HG03159 (cell line): ENCODE measurements around the gene CD40LG.

Experiments
- ATAC-seq: cut with Tn5 transposase; IDR thresholded peaks from one replicate; pipeline ENCODE4 v1.9.1; 2021; ENCODE audit warnings: mild to moderate bottlenecking, moderate library complexity; ENCODE audit not compliant: unreplicated experiment

The CD40LG gene

GRCh38 chrX:136646602-136647239 lies 1.2 kb upstream of the CD40LG start:
- no peak for ATAC-seq

DNA sequence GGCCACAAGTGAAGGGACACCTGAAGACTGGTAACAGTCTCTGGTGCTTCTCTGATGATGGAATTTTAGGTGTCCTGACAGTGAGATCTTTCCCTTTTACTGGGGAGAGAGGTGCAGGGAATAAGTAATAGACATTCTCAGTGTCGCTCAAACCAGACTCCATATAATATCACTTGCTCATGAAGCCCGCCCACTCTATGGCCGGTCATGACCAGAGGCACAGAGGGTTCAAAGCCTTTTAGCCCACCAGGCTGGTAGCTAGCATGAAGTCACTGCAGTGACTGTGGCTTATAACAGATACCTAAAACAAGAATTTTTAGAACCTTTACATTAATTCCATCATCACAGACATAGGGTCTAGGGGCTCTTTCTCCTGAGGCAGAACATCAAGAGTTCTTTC lies 2.9 kb downstream of the CD40LG start:
- no peak for ATAC-seq

DNA sequence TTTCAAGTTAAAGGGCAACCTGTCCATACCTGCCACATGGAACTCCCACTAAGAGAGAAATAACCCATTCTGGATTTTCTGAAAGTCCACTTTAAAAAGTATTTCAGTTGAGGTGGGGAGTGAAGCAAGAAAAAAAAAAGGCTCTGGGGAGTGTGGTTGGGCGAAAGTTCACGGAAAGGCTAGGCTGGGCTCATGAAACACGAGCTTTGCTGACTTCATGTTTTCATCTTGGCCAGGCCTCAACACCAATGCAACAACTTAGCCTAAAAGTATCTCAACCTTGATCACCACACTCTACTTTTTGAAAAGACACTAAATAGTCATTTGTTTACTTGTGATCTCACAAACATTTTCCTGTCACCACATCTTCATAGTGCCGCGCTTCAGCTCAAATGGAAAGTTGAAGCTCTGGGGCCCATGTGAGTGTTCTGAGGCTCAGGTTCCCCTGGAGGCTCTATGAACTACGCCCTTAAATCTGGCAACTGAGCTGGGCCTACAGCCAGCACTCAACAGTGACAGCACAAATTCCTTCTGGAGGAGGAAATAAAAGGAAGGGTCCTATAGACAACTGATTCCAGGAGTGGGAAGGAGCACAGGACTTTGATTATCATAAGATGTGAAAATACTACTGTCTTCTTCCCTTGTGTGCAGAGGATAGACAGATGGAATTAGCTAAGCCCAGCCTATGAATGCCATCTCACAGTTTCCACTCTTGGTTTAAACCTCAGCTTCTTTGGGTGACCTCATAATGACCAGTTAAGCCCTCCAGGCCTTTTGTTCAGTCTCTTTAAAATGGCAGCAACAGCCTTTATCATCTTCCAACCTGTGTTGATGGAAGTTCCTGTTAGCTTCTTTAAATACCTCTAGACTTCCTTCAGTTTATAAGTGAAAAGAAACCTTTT lies 5.1 kb downstream of the CD40LG start:
- ATAC-seq: no peak

DNA sequence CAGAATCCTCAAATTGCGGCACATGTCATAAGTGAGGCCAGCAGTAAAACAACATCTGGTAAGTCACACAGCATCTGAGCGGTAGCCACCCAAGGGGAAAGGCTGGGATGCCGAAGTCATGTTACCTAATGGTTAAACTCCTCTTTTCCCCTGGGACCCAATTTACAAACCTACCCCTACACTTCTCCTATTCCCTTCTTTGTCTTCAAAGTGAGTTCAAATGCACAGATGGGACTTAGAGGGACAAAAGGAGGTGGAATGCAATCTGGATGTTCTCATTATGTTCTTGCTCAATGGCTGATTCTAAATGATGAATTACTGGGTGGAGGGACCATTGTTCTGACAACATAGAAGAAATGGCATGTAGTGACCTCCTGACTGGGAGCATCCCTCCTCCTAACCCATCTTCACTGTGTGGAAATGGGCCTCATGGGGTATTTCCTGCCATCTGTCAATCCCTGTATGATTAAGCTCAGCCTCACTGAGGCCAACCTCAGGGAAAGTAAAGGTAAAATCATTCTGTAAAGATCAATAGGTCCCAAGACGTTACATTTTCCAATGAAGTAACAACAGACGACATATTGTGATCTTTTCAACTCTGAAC lies 8.5 kb downstream of the CD40LG start:
- no peak for ATAC-seq

GRCh38 chrX:136658151-136658550 lies 10.2 kb downstream of the CD40LG start:
- no peak for ATAC-seq

GRCh38 chrX:136659174-136659573 lies 11.2 kb downstream of the CD40LG start:
- no peak for ATAC-seq

GRCh38 chrX:136660896-136661295 lies 12.9 kb downstream of the CD40LG start:
- ATAC-seq: no peak

DNA sequence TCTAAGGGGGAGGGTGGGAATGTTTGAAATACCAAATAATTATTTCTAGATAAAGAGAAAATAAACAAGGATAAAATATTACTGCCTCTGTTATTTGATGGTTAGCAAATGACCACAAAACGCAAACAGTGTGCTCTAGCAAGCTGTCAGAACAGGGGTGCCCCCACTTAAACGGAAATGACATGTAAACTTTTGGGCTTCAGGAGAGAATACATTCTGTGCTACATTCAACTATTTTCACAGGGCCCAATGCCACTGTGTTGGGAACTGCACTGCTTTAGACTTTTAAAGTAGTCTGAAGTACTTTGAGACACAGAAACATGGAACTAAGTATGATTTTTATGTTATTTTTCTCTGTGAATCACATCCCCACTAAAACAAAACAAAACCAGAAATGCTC lies 14.1 kb downstream of the CD40LG start:
- no peak for ATAC-seq

DNA sequence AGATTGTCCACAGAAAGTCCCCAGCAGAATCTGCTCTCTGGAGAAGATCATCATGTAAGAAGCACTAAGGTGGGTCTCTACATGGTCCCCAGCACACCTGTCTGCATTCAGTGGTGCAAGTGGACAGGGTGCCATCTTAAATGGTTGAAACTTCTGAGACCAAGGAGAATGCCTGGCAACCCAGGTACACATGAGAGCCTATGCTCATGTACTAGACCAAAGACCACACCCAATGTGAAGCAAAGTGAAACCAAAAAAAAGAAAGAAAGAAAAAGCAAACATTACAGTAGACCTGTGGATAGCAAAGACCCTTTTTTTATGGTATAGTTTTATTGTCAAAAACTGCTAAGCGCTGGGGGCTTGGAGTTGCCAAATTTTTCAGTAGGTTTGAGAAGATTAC lies 15.0 kb downstream of the CD40LG start:
- no peak for ATAC-seq

- peak; percentile 77 for ATAC-seq
These were observed 17.4 kb downstream of the CD40LG start for GRCh38 chrX:136665258-136665900.

DNA sequence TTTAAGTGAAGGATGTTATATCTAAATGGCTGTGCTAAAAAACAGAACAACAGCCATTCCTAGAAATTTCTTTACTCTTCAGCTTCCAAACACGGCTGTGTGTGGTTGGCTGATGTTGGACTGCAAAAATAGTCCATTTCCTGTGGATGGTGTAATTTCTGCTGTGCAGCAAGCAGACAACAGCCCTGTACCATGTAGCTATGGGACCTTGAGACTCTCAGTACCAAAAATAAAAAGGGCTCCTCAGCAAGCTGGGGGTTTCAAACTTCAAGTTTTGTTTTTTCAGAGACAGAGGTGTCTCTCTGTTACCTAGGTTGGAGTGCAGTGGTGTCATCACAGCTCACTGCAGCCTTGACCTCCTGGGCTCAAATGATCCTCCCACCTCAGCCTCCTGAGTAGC lies 18.1 kb downstream of the CD40LG start:
- no peak for ATAC-seq

DNA sequence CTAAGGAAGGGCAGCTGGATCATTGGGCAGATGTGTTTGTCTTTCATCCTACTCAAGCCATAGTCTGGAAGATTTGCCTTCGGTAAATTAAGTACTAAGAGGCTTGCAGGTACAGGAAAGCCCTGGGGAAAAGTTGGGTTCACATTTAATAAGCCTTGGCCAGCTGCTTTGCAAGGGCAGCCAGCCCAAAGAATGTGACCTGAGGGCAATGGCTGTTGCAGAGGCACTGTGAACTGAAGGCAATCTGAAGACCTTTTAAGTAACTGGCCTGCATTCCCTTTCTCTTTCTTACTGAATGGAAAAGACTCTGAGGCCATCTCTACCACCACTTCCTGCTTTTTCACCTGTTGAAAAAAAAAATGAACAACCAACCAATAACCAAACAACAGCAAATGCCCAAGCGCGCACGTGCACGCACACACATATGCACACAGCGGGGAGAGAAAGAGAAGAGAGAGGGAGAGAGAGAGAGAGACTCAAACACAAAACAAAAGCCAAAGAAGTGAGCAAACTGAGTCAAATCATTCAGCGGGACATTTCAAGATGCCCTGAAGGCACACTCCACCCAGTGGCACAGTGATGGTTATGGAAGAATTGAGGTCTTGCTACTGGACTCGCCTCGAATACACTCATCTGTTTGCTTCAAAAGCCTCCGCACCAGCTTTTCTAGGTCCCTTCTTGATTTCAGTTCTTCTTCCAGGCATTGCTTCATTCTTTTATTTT lies 19.6 kb downstream of the CD40LG start:
- no peak for ATAC-seq

DNA sequence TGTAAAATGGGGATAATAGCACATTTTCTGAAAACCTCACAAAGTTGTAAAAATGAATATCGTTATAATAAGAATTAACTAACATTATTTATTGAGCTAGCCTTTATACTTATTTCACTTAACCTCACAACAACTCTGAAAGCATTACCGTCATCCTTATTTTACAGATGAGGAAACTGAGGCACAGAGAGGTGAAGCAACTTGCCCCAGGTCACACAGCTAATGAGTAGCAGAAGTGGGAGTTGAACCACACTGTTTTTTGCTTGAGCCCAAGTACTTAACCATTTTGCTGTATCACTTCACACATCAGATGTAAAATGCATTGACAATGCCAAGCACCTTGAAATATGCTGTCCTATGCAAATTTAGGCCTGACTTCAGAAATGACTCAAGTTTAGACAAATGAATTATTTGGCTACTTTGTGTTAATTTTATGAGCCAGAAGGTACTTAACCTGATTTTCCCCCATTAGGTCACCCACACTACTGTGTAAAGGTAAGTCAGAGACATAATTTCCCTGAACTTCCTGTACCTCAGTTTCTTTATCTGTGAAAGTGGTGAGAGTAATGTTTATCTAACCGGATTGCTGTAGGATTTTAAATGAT lies 23.1 kb downstream of the CD40LG start:
- ATAC-seq: peak; percentile 30

DNA sequence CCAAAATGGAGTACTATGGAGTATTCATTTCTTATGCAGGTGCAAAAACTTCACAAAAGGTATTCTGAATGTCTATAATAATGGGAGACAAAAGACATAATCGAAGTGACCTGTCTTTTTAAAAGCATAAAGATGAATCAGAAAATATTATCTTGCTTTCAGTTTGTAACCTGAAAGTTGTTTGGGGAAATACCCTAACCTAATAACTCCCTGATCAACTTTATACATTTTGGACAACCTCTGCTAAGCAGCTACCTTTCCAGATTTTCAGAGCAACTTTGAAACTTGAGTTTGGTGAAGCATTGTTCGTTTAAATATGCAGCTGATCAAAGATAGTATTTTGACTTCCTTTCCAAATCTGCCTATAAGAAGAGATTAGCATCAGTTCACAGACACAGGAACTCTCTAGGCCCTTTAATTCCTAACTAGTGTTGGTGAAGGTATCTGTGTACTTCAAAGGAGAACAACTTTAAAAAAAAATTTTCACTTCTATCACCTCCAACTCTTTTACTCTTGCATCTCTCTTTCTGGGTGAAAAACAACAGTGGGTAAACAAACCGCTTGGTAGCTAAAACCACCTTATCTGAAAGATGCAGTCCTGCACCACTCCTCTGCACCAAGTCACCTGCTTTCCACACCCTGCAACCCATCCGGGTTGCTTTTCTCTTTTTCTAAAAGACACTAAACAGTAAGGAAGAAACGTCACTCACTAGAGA lies 26.5 kb downstream of the CD40LG start:
- ATAC-seq: no peak

DNA sequence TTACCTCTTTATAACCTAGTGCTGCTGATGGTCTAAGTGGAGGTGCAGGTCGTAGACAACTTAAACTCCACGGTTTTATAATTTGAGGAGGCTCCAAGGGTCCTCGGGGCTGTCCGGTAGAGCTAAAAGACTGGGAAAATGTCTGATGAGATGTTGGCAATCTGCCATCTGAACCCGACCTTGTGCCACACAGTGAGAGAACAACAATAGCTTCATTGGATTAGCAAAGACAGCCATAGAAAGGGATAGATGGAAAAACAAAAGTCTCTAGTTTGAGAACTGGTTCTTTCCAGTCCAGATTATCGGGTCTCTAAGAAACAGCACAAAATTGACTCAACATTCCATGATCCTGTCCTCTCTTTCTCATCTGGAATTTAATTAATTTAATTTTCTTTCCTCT lies 31.6 kb downstream of the CD40LG start:
- ATAC-seq: no peak

DNA sequence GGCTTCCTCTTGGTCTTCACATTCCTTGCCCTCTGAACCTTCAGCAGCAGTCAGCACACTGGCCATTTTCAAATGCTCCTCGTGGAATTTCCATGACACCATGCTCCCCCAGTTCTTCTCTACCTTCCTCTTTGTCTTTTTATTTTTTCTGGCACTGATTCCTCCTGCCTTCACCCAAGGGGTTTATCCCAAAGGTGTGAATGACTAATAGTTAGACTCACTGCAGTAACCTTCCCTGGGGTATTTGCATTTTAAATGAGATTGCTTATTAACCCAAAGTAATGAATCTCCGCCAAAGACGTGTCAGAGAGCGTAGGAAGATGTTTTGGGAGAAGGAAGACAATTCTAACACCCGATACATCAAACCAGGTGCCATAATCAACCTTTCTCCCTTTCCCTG lies 36.2 kb downstream of the CD40LG start:
- ATAC-seq: no peak

DNA sequence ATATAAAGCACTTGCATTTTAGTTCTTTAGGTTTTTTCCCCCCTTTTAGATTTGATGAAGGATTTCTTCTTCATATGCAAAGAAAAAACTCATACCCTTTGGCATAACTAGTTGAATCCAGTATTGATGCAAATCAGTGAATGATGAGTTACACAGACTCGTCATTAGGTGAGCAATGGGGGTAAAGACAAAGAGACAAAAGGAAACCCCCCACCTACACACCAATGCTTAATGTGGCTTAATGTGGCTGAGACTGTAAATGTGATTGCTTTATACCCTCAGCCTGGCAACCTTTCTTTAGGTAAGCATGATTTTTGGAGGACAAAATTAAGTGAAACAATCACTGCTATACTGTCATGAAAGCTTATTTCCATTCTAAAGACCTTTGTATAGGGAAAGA lies 39.5 kb downstream of the CD40LG start:
- no peak for ATAC-seq

- no peak for ATAC-seq
These were observed 41.5 kb downstream of the CD40LG start for GRCh38 chrX:136689436-136689835.

DNA sequence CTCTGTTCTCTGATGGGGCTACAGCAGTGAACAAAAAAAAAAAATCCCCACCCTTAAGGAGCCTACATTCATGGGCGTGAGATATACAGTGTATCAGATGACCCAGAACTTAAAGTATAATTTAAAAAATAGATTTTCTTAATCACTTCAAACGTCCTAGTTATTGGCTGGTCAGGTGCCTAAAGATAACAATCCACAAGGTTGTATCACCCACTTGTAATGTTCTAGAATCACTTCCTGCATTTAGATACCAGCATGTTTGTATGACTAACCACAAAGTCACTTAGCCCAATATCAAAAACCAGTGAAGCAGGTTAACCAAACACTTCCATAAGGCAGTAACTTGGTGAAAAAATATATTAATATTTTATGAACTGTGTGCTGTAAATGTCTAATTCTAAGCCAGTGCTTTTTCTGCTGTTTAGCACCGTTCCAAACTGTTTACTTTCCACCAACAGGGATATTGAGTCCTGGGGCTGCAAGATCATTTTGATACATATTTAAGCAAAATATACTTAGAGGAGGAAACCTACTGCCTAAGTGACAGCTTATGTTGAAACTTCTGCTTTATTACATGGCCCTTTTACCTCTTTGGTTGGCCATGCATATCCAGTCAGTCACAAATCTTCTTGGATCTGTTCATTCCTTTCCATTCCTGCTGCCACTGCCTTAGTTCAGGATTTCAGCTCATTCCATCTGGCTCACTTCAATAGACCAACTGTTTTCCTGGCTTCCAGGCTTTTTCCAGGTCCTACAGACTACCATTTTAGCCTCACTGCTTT lies 43.3 kb downstream of the CD40LG start:
- ATAC-seq: no peak
